ENCODE data around the gene TMEM121.
A peak's percentile ranks its signal among the peaks of the same experiment; 100 is the strongest.

The TMEM121 gene

DNA sequence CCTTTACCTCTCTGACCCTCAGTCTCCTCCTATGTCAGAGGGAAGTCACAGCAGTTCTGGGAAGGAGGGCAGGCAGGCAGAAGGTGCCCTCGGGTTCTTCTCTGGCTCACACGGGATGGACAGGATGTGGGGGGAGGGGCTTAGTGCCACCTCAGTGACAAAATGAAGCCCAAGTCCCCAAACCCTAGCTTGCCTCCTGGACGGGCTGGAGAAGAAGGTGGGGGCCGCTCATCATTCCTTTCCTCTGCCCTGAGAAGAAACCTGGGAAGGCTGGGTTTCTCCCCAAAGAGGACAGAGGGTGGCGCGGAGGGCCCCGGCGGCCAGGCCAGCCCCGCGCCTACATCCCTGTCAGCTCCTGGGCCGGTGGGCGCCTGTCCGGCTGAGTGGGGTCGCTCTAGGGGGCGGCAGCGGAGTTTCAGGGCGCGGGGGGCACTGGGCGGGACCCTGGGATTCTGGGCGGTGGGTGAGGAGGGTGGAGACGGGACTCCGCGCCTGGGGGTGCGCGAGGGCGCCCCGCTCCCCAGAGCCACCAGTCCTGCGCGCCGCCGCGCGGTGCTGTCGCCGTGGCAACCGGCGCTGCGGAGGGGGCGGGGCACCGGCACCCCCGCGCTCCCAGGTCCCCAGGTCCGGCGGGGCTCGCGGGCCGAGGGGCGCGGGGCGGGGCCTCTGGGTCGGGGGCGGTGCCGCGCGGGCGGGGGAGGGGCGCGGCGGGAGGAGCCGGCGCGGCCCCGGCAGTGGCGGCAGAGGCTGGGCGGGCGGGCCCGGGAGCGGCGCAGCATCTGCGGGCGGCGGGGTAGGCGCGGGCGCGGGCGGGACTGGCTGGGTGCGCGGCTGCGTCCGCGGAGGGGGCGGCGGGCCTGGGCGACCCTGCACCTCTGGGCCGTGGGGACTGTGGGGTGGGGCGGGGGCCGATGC is at the start of gene TMEM121:
Gene TMEM121, plus strand, starts transcription at position 723 of the 915 bp plus-strand sequence. CDS start 2,252 bp downstream, outside the sequence.
- DNase-seq (ENCODE audit: low read depth in 2 of 2, low spot score in 1 of 2), result no peak

DNA sequence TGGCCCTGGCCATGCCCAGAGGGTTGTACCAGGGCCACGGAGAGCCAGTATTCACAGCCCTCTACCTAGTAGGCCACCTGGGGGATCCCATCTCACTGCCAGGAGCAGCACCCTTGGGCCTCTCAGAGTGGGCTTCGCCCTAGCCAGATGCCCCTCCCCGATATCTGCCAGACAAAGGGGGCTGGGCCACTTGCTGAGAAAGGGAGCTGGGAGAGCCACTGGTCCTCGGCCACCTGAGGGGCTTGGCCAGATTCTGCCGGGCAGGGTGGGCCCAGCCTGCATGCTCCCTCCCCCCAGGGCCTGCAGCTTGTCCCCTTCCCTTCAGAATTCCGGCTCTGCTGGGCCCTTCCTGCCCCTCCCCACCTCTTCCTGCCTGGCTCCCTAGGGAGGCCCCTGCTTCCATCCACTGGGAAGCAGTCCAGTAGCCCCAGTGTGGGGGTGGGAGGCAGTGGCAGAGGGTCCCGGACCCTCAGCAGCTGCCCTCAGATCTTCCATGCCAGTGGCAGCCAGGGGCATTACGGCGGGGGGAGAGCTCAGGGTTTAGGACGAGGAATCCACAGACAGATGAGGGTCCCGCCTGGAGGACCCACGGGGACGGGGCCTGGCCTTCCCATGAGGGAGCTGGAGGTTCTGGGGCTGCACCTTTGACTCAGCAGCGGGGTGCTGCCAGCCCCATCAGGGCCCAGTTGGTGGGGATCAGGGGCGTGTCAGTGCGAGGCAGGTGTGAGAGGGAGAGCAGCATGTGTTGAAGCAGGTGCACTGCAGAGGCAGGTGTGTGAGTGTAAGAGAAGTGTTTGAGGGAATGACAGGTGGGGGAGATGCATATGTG is 49.3 kb upstream of the TMEM121 start:
- DNase-seq (ENCODE audit: low read depth in 2 of 2, low spot score in 1 of 2), result no peak

DNA sequence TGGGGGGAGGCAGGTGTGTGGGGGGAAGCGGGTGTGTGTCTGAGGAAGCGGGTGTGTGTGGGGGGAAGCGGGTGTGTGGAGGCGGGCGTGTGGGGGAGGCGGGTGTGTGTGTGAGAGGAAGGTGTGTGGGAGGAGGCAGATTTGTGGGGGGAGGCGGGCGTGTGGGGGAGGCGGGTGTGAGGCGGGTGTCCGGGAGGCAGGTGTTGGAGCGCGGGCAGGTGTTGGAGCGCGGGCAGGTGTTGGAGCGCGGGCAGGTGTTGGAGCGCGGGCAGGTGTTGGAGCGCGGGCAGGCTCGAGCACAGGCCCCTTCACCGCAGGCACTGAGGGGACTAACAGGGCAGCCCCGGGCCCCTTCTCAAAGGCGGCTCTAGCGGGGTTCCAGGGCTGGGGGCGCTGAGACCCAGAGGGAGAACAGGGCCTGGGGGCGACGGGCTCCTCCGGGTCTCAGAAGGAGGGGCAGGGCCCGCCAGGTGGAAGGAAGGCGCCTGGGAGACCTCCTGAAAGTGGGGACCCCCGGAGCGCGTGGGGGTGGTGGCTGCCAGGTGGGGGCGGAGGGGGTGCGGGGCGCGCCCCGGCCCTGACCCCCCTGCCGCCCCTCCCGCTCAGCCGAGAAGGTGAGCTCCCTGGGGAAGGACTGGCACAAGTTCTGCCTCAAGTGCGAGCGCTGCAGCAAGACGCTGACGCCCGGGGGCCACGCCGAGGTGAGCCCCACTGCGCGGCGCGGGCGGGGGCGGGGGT is 48.6 kb upstream of the TMEM121 start:
- no peak for DNase-seq (ENCODE audit: low read depth in 2 of 2, low spot score in 1 of 2)

DNA sequence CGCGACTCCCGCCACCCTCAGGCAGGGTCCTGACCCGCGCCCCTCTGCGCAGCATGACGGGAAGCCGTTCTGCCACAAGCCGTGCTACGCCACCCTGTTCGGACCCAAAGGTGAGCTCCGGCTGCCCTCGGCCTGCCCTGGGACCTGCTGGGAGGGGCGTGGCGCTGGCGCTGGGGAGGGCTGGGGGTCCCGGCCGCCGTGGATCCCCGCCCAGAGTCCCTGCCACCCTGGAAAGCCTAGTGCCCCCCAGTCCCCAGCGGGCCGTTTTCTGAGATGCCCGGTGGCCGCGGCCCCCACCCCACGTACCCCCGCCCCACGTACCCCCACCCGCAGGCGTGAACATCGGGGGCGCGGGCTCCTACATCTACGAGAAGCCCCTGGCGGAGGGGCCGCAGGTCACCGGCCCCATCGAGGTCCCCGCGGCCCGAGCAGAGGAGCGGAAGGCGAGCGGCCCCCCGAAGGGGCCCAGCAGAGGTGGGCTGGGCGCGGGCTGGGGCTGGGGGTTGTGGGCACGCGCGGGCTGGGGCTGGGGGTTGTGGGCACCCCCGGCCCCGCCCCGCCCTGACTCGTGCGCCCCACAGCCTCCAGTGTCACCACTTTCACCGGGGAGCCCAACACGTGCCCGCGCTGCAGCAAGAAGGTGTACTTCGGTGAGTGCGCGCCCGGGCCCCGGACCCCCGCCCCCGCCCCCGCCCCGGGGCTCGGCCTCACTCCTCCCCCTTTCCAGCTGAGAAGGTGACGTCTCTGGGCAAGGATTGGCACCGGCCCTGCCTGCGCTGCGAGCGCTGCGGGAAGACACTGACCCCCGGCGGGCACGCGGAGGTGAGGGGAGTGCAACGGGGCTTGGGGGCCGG is 47.8 kb upstream of the TMEM121 start:
- DNase-seq (ENCODE audit: low read depth in 2 of 2, low spot score in 1 of 2), result no peak

DNA sequence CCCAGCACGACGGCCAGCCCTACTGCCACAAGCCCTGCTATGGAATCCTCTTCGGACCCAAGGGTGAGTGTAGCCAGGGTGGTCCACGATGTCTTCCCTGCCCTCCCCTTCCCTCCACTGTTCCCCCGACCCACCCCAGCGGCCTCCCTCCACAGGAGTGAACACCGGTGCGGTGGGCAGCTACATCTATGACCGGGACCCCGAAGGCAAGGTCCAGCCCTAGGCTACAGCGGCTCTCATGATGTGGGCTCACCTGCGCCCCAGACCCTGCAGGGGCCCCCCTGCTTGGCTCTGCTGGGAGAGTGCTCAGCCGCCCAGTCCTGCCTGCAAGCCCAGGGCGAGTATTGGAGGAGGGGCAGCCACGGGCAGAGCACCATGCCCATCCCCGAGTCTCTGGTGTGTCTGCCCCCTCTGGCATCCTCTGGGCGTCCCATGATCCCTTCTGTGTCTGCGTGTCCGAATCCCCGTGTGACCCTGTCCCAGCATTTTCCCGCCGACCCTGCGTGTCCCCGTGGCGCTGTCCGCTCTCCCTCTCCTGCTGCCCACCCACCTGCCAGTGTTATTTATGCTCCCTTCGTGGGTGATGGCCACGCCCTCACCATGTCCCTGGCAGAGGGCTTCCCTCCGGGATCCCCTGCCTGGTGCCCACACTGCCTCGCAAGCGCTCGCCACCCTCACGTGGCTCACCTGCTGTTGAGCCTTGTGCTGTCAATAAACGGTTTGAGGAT is 46.8 kb upstream of the TMEM121 start:
- no peak for DNase-seq (ENCODE audit: low read depth in 2 of 2, low spot score in 1 of 2)

- no peak for DNase-seq (ENCODE audit: low read depth in 2 of 2, low spot score in 1 of 2)
Observed at GRCh38 chr14:105480199-105480746, 46.1 kb upstream of the TMEM121 start.

DNA sequence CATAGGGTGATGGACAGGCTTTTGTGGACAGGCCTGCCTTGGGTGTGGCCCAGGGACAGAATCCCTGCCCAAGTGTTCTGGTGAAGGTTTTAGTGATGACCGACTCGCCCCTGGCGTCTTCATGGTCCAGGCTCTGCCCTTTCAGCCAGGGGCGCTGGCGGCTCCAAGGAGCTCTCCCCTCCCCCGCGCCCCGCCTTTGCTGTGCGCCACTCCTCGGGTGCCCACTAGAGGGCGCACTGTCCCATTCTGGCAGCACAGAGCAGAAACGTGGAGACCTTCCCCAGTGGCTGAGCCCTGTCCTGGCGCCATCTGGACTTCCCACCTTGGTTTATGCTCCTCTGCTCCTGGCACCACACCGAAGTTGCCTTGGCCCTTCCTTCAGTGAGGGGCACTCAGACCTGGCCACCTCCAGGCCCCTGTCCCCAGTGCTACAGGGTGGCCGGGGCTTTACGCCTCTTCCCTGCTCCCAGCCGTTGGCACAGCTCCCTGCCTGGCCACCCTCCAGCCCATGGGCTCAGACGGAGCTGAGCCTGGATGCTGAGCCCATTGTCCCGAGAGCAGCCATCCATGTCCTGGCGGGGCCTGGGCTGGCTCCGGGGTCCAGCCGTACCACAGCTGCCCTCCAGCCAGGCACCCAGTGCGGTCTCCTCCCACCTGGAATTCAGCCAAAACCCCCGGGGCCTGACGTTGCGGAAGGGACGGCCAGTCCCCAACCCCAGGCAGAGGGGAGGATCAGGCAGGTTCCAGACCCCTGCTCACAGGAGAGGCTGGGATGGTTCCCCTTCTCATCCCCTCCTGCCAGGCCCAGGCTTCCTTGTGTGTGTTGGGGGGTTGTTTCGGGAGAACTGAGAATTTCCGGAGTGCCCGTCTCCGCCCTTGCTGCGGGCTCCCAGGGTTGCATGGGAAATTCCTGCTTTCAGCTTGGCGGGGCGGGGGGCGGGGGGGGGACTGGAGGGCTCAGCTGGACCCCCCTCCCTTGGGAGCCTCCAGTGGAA is 45.3 kb upstream of the TMEM121 start:
- peak; percentile 62 to 87 for DNase-seq (ENCODE audit: low read depth in 2 of 2, low spot score in 1 of 2)

DNA sequence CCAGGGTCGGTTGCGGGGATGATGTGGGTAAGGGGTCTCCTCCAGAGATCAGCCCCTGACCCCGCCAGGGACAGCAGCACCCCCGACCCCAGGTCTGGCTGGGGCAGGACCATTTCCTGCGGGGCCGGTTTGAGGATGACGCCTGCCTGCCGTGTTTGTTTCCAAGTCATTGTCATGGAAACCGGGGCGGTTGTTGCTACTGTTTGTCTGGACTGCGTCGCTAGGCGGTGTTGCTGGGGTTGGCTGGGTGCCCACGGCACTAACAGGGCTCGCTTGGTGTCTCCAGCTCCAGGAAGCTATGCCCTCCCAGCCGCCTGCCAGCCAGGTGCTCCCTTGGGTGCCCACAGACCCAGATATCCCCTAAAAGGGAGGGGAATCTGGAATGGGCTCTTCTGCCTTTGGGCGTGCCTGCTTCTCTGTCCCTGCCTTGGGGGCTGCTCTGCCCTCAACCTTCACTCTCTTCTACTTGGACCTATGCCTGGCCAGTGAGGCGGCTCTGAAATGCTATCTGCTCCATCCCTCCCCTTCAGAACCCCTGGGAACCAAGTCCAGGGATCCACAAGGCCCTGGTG is 44.4 kb upstream of the TMEM121 start:
- peak; percentile 79 to 83 for DNase-seq (ENCODE audit: low read depth in 2 of 2, low spot score in 1 of 2)

DNA sequence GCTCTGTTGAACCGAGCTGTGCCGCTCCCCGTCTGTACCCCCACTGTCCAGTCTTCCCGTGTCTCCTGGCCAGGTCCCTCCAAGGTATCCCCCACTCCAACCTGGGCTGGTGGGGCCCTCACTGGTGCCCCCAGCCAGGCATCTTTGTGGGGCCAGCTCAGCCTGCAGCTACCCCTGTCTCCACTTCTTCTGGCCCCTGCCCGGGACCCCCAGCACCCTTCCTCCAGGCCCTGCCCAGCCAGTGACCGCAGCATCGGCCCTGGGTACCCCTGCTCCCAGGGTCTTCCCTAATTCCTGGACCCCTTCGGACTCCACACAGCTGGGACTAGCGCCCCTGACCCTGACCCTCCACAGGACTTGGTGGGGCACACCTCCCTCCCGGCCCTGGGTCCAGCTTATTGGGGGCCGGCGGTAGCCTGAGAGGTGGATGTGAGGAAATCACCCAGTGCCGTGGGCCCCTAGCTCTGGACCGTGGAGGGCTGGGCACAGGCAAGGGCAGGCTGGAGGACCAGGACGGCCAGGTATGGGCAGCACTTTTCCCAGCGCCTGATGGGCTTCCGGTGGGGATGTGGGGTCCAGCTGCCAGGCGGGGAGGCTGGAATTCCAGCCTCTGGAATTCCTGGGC is 43.8 kb upstream of the TMEM121 start:
- no peak for DNase-seq (ENCODE audit: low read depth in 2 of 2, low spot score in 1 of 2)

- DNase-seq (ENCODE audit: low read depth in 2 of 2, low spot score in 1 of 2), result no peak
Observed at GRCh38 chr14:105483300-105484068, 42.9 kb upstream of the TMEM121 start.

GRCh38 chr14:105484069-105484996 is 42.0 kb upstream of the TMEM121 start:
- no peak for DNase-seq (ENCODE audit: low read depth in 2 of 2, low spot score in 1 of 2)

GRCh38 chr14:105484997-105485393 is 41.4 kb upstream of the TMEM121 start:
- no peak for DNase-seq (ENCODE audit: low read depth in 2 of 2, low spot score in 1 of 2)

DNA sequence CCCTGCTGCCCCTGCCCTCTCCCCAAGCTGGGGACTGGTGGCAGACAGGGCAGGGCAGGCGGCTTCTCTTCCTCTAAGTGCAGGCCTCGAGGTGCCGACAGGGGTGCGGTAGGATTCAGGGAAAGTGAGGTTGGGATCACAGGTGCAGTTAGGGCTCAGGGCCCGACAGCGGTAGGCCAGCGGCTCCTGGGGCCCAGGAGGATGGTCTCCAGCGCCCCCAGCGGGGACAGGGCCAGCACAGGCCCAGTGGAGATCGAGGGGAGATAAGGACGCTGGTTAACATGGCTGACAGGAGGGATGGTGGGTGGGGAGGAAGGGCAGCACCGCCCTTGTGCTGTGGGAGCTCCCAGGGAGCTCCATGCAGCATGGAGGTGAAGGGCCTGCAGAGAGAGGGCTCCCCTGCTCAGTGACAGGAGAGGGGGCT is 40.6 kb upstream of the TMEM121 start:
- DNase-seq (ENCODE audit: low read depth in 2 of 2, low spot score in 1 of 2), result no peak

DNA sequence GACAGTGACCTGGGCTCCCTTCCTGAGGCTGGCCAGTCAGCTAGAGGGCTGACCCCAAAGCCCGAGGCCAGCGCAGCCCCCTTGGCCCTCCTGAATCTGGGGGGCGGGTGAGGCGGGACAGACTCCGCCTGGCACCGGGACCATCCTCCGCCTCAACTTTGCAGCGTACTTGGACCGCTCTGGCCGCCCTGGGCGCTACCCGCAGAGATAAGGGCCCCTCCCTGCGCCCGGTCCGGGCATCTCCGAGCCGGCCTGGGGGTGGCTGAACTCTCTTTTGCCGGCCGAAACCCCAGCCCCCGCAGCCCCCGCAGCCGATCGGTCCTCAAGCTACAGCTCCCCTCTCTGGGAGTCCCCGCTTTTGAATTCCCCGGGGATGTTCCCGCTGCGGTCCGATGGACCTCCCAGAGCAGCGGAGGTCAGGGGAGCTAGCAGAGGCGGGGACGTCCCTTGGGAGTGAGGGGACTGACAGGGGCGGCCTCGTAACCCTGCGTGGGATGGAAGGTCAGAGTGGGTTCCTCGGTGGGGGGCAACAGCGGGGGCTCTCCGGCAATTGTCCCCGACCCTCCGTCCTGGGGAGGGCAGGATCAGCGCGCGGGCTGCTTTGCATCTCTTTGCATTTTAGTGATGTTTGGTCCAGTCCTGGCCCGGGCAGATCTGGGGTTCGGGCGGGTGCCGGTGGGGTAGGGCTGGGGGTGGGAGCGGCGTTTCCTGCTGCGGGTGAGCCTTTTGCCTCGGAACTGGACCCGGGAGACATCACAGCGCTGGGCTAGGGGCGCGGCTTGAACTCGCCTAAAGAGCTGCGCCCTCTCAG is 40.0 kb upstream of the TMEM121 start, which contains the start of gene CRIP1:
Gene CRIP1, plus strand, starts transcription at position 724 of the 811 bp plus-strand sequence. CDS start 374 bp downstream, outside the sequence.
- DNase-seq (ENCODE audit: low read depth in 2 of 2, low spot score in 1 of 2), result no peak
